A549 treated with AZD9567 at 1 μM for 4 hours (cell line): ENCODE results near the gene ZNF70. TPM values are rescaled to one million over a fixed set of nuclear protein-coding genes. Genes with fewer than 3 reads are reported as not detected.

Experiments
- total RNA-seq: library from RNA; stranded (reverse); fragments of 200-300 nt; extraction: Qiagen RNA extraction; gene quantifications from 5 replicates; pipeline ENCODE4 v1.2.3, GENCODE V29; 2022; ENCODE audit not compliant: insufficient read depth

ZNF70 gene
- 0.36 to 1.1 TPM (median 1.0 TPM) in 5 replicates for total RNA-seq

GRCh38 chr22:23750714-23751440 lies at the start of gene ZNF70:
TSS of gene ZNF70 (minus strand) at chr22:23751112. CDS start at chr22:23745140, 5,972 bp downstream.

GRCh38 chr22:23786752-23787599 lies 36.1 kb upstream of the ZNF70 start, which contains the start of gene SMARCB1:
TSS of gene SMARCB1 (plus strand) at chr22:23786966. CDS start at chr22:23787170, 204 bp downstream.

GRCh38 chr22:23772649-23773473 lies 21.9 kb upstream of the ZNF70 start, which contains the start of gene MMP11:
TSS of gene MMP11 (plus strand) at chr22:23772849. CDS start at chr22:23772871, 22 bp downstream.

GRCh38 chr22:23767673-23768548 lies 17.0 kb upstream of the ZNF70 start, which contains the start of gene CHCHD10:
TSS of gene CHCHD10 (minus strand) at chr22:23767972. CDS start at chr22:23767874, 98 bp downstream.

GRCh38 chr22:23762842-23763578 lies 12.1 kb upstream of the ZNF70 start, which contains the start of gene C22orf15:
TSS of gene C22orf15 (plus strand) at chr22:23762990. CDS start at chr22:23763307, 317 bp downstream.

GRCh38 chr22:23754220-23754919 lies 3.5 kb upstream of the ZNF70 start, which contains the start of gene VPREB3:
TSS of gene VPREB3 (minus strand) at chr22:23754425. CDS start at chr22:23754363, 62 bp downstream.

GRCh38 chr22:23690713-23691112 lies 60.2 kb downstream of the ZNF70 start, which contains the start of gene RGL4:
TSS of gene RGL4 (plus strand) at chr22:23691013. CDS start at chr22:23692031, 1,018 bp downstream.

Other genes starting within 250 kb of the ZNF70 start
- not detected in 5 replicates for gene IGLL1, start 170.8 kb downstream of the ZNF70 start, total RNA-seq
- gene DRICH1, start 118.8 kb downstream of the ZNF70 start, total RNA-seq = 0.12 to 0.39 TPM (median 0.21 TPM) in 4 of 5 replicates, not detected in the other
- not detected in 5 replicates for gene RGL4, start 60.1 kb downstream of the ZNF70 start, total RNA-seq
- 0.56 to 1.2 TPM (median 0.66 TPM) in 4 of 5 replicates, not detected in the other for gene VPREB3, start 3.3 kb upstream of the ZNF70 start, total RNA-seq
- gene C22orf15, start 11.9 kb upstream of the ZNF70 start, total RNA-seq = not detected in 5 replicates
- 84.4 to 197 TPM (median 181 TPM) in 5 replicates for gene CHCHD10, start 16.9 kb upstream of the ZNF70 start, total RNA-seq
- 0.12 to 0.26 TPM (median 0.21 TPM) in 4 of 5 replicates, not detected in the other for gene MMP11, start 21.7 kb upstream of the ZNF70 start, total RNA-seq
- gene SMARCB1, start 35.9 kb upstream of the ZNF70 start, total RNA-seq = 49.4 to 57.1 TPM (median 50.0 TPM) in 5 replicates
- 0.30 to 4.7 TPM (median 0.61 TPM) in 5 replicates for gene DERL3, start 87.9 kb upstream of the ZNF70 start, total RNA-seq
- gene SLC2A11, start 106.8 kb upstream of the ZNF70 start, total RNA-seq = 9.0 to 12.3 TPM (median 10.4 TPM) in 5 replicates
- 502 to 954 TPM (median 909 TPM) in 5 replicates for gene MIF, start 143.3 kb upstream of the ZNF70 start, total RNA-seq
- 0.25 to 0.52 TPM (median 0.41 TPM) in 4 of 5 replicates, not detected in the other for gene GSTT2B, start 210.1 kb upstream of the ZNF70 start, total RNA-seq
- gene DDTL, start 215.8 kb upstream of the ZNF70 start, total RNA-seq = 1.6 to 2.9 TPM (median 1.9 TPM) in 5 replicates
- gene DDT, start 223.3 kb upstream of the ZNF70 start, total RNA-seq = 112 to 170 TPM (median 160 TPM) in 5 replicates
- gene GSTT2, start 229.0 kb upstream of the ZNF70 start, total RNA-seq = 0.08 to 0.16 TPM in 2 of 5 replicates, not detected in the others